Left kidney (tissue), 2 donors: ENCODE data around the gene HLA-DPA1. TPM values are rescaled to one million over a fixed set of nuclear protein-coding genes. Genes with fewer than 3 reads are reported as not detected.
"Not testable (repeated sequence)": the region's sequence is repeated elsewhere in the genome, so short reads cannot be mapped to it uniquely, and the experiment has no call there.

Source experiments
- DNase-seq: peaks from one replicate; pipeline ENCODE4 v3.0.0-alpha.2; 2013
- polyA plus RNA-seq: library from polyadenylated mRNA; unstranded; fragments of 120-200 nt; gene quantifications from one replicate; pipeline ENCODE4 v1.2.1, GENCODE V29; 2013; ENCODE audit not compliant: insufficient read length

The HLA-DPA1 gene
- polyA plus RNA-seq, 1 donor = 20.2 TPM

DNA sequence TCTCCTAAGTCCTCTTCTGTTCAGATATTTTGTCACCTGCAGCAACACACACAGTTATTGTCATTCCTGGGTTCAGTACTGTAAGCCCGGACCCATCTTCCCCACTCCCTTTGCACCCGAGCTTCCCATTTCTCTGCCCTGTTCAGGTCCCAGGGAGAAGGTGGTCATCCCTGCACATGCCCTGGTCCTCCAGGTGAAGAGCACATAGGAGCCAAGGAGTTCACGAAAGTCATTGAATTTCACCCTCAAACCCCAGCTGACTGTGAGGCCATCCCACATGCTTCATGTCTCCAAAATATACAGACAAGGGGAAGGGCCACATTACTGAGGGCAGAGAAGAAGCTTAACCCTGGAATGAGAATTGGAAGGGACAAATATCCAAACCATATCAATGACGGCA, 8.1 kb downstream of the HLA-DPA1 start:
- no peak for DNase-seq

GRCh38 chr6:33064723-33065122, 8.7 kb downstream of the HLA-DPA1 start:
- no peak for DNase-seq

GRCh38 chr6:33063435-33063834, 10.0 kb downstream of the HLA-DPA1 start:
- DNase-seq = not testable (repeated sequence)

- no peak for DNase-seq
These were observed 11.5 kb downstream of the HLA-DPA1 start for GRCh38 chr6:33061987-33062386.

DNA sequence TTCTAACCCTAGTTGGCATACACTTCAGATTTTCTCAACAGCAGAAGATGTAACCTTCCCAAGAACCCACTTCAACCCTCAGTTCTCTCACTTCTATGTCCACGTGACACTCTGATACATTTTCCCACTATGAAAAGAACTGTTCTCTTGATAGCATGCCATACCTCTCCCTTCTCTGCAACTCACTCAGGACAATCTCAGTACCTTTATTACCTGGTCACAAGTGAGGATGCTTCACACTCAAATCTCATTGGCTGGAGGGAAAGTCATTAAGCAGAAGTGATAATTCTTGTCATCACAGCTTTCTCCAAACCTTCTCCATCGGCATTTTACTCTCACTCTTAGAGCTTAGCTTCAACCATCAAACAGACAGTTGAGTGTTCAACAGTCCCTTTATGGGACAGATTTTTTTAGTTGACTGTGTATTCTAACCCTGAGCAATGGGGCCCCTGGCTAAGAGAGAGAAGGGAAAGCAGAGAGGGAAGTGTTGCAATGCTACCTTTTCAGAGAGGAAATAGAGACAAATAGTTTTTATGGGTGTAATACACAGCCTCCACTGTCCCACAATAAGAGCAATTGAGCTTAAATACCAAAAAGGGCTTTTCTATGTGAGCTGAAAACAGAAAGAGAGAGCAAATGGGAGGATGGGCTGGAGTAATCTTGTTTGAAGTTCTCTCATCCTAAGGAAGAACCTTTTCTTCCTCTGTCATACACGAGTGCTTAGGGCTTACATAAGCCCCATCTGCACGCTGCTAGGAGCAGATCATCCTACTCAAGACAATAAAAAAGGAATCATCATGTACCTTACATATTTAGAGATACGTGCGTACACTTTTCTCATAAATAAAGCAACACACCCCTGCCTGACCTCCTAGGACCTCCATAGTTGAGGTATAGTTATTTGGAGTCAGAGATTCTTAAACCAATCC, 16.0 kb downstream of the HLA-DPA1 start:
- DNase-seq = no peak

DNA sequence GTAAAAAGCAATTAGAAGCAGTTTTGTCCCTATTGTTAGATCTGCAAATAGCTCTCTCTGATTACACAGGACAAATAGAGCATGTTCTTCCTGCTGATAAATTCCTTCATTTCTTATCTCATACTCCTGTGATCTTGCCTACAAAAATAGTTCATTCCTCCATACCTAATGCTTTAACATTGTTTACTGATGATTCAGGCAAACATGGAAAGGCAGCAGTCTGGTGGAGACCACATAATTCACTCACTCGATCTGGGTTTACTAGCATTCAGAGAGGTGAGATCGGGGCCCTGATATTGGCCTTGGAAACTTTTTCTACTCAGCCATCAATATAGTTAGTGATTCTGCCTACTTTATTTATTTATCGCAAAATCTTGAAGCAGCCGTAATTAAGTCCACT, 20.2 kb downstream of the HLA-DPA1 start:
- no peak for DNase-seq

DNA sequence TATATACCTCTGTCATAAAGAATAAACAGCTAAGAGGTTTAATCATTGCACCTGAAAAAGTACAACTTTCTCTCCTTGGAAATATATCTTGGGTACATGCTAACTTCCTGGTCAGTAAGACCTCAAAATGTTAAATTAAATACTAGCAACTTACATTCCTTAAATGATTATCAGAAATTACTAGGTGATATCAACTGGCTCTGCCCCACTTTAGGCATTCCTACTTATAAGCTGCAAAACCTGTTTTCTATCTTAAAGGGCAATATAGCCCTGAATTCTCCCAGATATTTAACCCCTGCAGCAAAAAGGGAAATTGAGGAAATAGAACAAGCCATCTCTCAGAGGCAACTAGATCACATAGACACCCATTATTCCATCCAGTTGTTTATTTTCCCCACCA, 20.8 kb downstream of the HLA-DPA1 start:
- no peak for DNase-seq

DNA sequence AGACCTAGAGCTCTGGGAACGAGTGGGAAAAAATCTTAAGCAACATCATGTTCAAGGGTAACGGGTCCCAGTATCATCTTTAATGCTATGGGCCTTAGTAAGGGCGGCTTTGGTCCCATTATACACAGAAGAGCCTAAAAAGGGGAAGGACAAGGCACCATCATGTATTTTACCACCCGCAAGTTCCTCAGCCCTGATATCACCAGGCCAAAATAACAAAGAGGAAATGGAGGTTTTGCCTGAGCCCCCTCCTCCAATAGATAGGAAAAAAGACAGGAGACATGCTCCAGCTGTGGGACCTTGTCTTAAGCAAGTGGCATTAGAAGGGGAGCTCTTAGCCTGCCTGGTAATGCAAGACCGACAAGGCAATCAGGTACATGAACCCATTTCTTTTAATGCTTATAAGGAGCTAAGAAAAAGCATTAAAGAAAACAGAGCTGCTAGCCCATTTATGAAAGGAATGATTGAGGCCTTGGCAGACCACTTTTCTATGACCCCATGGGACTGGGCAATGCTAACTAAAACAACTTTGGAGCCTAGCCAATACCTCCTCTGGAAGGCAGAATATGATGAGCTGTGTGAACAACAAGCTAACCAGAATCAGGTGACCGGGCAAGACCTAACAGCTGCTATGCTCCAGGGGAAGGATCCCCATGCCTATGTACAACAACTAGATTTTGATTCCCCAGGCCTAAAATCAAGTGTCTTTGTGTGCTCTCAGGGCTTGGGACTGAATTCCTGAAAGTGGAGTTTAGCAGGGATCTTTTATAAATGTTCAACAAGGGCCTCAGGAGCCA, 23.2 kb downstream of the HLA-DPA1 start:
- no peak for DNase-seq

DNA sequence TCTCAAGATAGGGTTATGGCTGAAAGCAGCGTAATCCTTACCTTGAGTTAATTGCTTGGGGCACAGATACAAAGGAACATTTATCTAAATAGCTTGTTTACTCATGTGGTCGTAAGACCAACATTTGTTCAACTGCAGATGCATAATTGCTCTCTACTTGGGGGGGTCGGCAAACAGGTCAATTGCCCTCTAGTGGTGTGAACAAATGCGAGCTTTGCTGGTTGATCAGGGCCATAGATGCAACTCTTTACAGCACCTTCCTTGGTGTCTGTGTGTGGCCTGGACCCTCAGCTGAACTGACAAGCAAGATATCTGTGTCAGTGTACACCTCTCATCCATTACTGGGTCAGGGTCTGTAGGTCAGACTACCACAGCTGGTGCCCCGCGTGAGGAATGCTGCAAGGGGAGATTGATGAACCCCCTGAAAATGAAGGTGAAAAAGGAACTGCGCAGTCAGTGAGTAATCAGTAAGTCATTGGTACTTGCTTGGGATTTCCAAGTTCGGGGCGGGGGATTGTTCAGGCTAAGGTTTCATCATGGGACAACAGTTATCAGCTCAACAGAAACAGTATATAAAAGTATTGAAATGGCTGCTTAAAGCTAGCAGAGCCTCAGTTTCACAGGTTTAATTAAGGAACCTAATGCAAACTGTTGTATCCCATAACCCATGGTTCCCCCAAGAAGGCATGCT, 24.0 kb downstream of the HLA-DPA1 start:
- no peak for DNase-seq

DNA sequence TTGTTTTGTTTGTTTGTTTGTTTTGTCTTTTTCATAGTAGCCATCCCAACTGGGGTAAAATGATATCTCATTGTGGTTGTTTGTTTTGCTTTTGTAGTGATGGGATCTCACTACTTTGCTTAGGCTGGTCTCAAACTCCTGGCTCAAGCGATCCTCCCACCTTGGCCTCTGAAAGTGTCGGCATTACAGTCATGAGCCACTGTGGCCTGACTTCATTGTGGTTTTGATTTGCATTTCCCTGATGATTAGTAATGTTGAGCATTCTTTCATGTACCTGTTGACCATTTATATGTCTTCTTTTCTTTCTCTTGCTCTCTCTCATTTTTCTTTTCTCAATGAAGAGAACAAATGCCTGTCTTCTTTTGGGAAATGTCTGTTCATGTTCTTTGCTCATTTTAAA, 33.3 kb downstream of the HLA-DPA1 start:
- DNase-seq = no peak

DNA sequence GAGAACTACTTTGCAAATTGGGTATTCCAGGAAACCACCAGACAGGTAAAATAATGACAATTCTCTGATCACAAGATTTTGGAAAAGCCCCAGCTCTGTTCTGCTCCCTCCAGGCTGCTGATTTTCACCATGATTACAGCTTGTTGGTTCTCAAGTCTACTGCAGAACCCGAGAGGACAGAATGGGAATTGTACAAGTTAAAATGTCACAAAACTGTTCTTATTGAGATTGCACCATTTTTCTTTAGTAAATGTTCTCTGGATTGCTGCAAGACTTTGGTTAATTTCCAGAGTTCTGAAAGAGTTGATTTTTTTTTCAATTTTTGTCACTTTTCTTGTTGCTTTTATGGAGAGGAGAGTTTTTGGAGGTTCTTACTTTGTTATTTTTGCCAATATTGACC, 36.9 kb downstream of the HLA-DPA1 start:
- DNase-seq = no peak

DNA sequence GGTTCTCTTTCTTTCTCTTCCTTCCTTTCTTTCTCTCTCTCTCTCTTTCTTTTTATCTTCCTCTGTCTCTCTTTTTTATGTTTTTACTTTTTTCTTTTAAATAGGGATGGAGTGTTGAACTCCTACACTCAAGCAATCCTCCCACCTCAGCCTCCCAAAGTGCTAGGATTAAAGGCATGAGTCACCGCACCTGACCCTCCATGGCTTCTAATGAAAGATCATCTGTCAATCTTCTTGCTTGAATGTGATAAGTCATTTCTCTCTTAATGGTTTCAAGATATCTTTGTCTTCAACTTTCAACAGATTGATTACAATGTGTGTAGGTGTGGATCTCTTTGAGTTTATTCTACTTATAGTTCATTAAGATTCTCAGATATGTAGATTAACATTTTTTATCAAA, 38.9 kb downstream of the HLA-DPA1 start:
- no peak for DNase-seq

GRCh38 chr6:33030245-33030644, 43.2 kb downstream of the HLA-DPA1 start:
- DNase-seq = no peak

GRCh38 chr6:33029328-33030184, 43.9 kb downstream of the HLA-DPA1 start:
- no peak for DNase-seq

- no peak for DNase-seq
These were observed 45.1 kb downstream of the HLA-DPA1 start for GRCh38 chr6:33028220-33028849.

GRCh38 chr6:33024521-33024920, 48.9 kb downstream of the HLA-DPA1 start:
- DNase-seq = no peak

DNA sequence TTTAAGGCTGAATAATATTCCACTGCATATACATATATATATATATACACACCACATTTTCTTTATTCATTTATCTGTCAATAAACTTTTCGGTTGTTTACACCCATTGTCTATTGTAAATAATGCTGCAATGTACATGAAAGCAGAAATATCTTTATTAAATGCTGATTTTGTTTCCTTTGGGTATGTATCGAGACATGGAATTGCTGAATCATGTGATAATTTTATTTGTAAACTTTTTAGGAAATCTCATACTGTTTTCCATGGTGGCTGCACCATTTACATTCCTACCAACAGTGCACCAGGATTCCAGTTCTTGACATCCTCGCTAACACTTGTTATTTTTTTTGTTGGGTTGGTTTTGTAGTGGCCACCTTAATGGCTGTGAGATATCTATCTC, 49.9 kb downstream of the HLA-DPA1 start:
- DNase-seq = no peak

DNA sequence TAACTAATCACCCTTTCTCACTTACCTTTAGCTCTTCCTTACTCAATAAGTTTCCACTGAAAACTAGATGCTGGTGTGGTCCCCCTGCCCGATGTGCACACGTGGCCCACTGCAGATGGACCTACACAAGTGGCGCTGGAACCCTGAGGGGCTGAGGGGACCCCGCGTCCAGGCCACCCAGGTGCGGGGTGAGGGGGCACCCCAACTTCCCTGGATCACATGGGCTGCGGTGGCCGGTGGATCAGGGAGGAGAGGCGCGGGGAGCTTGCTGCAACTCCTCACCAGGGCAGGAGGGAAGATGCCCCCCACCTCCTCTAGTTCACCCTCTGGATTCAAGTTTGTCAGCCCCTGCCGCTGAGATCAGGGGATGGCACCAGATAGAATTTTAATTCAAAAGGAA, 51.5 kb downstream of the HLA-DPA1 start:
- no peak for DNase-seq

GRCh38 chr6:33019372-33019771, 54.1 kb downstream of the HLA-DPA1 start:
- DNase-seq = no peak

DNA sequence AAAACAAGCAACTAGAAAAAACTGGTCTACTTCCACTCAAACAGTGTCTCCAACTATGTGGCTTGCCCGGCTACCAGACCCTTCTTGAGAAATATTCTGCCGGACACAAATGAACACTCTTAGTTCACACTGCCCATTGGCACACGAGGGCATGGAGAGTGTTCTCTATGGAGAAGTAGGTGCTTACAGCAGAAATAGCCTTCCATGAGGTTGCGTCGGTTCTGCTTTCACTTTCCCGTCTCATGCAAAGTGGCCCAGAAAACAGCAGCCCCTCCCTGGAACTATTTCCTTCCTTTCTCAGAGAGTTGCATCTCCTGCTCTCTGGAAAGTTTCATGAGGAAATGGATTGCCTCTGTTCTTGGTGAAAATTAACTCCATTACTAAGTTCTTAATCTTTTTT, 54.5 kb downstream of the HLA-DPA1 start:
- DNase-seq = peak; percentile 24

- DNase-seq = no peak
These were observed 55.0 kb downstream of the HLA-DPA1 start for GRCh38 chr6:33018418-33018817.
